HepG2 (cell line): ENCODE measurements around the gene HDLBP. TPM values are rescaled to one million over a fixed set of nuclear protein-coding genes. Genes with fewer than 3 reads are reported as not detected.
"Not testable (repeated sequence)": the region's sequence is repeated elsewhere in the genome, so short reads cannot be mapped to it uniquely, and the experiment has no call there.

Experiments used
- CEBPB ChIP-seq: IDR thresholded peaks from 2 replicates; pipeline ENCODE4 v1.6.1; 2011; ENCODE audit warnings: low read depth, low read length, improper control_type of control experiment, borderline replicate concordance
- CEBPG ChIP-seq: IDR thresholded peaks from 2 replicates; pipeline ENCODE4 v1.6.1; 2016
- FOSL2 ChIP-seq: sonication (generic); formaldehyde crosslinking; IDR thresholded peaks from 2 replicates; pipeline ENCODE4 v1.4.0; 2020; ENCODE audit warnings: missing genetic modification reagents
- FOXJ3 ChIP-seq: sonication (generic); formaldehyde crosslinking; IDR thresholded peaks from 2 replicates; pipeline ENCODE4 v1.4.0; 2020; ENCODE audit warnings: missing genetic modification reagents, mild to moderate bottlenecking, borderline replicate concordance
- GATAD2A ChIP-seq: IDR thresholded peaks from 2 replicates; pipeline ENCODE4 v1.6.1; 2016
- MAZ ChIP-seq, 2 experiments: sonication (generic) in 1 of 2; formaldehyde crosslinking in 1 of 2; IDR thresholded peaks; 2 replicates each; pipeline versions ENCODE4 v1.5.0 to v1.6.1; 2012 to 2020; ENCODE audit warnings: low read depth in 2 of 2, mild to moderate bottlenecking in 2 of 2, borderline replicate concordance in 1 of 2, improper control_type of control experiment in 1 of 2, low read length in 1 of 2, missing genetic modification reagents in 1 of 2, moderate library complexity in 1 of 2
- MTA1 ChIP-seq: sonication (generic); formaldehyde crosslinking; IDR thresholded peaks from 2 replicates; pipeline ENCODE4 v1.4.0; 2020; ENCODE audit warnings: missing genetic modification reagents, mild to moderate bottlenecking, borderline replicate concordance
- NR2C2 ChIP-seq: sonication (generic); formaldehyde crosslinking; IDR thresholded peaks from 2 replicates; pipeline ENCODE4 v1.4.0; 2020; ENCODE audit warnings: missing genetic modification reagents, mild to moderate bottlenecking, moderate library complexity, borderline replicate concordance
- POGZ ChIP-seq: sonication (generic); formaldehyde crosslinking; IDR thresholded peaks from 2 replicates; pipeline ENCODE4 v1.4.0; 2020; ENCODE audit warnings: mild to moderate bottlenecking, missing genetic modification reagents
- THAP11 ChIP-seq: IDR thresholded peaks from 2 replicates; pipeline ENCODE4 v1.6.1; 2016; ENCODE audit warnings: missing biosample characterization, missing genetic modification reagents
- ZMYM3 ChIP-seq: sonication (generic); formaldehyde crosslinking; IDR thresholded peaks from 2 replicates; pipeline ENCODE4 v1.5.1; 2020; ENCODE audit warnings: mild to moderate bottlenecking, missing genetic modification reagents
- ZNF350 ChIP-seq: sonication (generic); formaldehyde crosslinking; IDR thresholded peaks from 2 replicates; pipeline ENCODE4 v1.4.0; 2020; ENCODE audit warnings: mild to moderate bottlenecking, low read depth, missing genetic modification reagents, borderline replicate concordance
- polyA plus RNA-seq, 8 experiments: library from polyadenylated mRNA; depleted of rRNA in 3 of 8; stranded (reverse) in 7 of 8; unstranded in 1 of 8; fragments of >200 nt; fragmentation: Illumina TruSeq in 4 of 8; extraction: Trizol in 4 of 8; gene quantifications; 2 replicates each; pipeline versions ENCODE4 v1.2.1 to v1.2.3, GENCODE V29; 2011 to 2016; ENCODE audit warnings: low read depth in 4 of 8, missing spikeins in 1 of 8, mixed read lengths in 1 of 8; ENCODE audit not compliant: insufficient read depth in 1 of 8
- total RNA-seq, 5 experiments: library from RNA; depleted of rRNA; stranded (reverse); fragments of >200 nt; fragmentation: Illumina TruSeq; extraction: Trizol; gene quantifications; 2 replicates each; pipeline ENCODE4 v1.2.3, GENCODE V29; 2016; ENCODE audit warnings: low read depth in 1 of 5
- TF ChIP-seq, protein P1 (sequence below), 2 experiments: sonication (generic) in 1 of 2; formaldehyde crosslinking in 1 of 2; IDR thresholded peaks; 2 replicates each; pipeline versions ENCODE4 v1.5.1 to v1.6.1; 2011 to 2020; ENCODE audit warnings: borderline replicate concordance in 1 of 2, low read depth in 1 of 2, low read length in 1 of 2, mild to moderate bottlenecking in 1 of 2, missing genetic modification reagents in 1 of 2, moderate library complexity in 1 of 2
- TF ChIP-seq, protein P2 (sequence below): sonication (generic); formaldehyde crosslinking; IDR thresholded peaks from 2 replicates; pipeline ENCODE4 v1.5.0; 2020; ENCODE audit warnings: mild to moderate bottlenecking, missing genetic modification reagents, borderline replicate concordance
- TF ChIP-seq, protein P3 (sequence below): IDR thresholded peaks from 2 replicates; pipeline ENCODE4 v1.6.1; 2016; ENCODE audit warnings: missing compliant biosample characterization, missing genetic modification reagents, borderline replicate concordance
- TF ChIP-seq, protein P4 (sequence below): IDR thresholded peaks from 2 replicates; pipeline ENCODE4 v1.4.0; 2020; ENCODE audit warnings: mild to moderate bottlenecking, missing genetic modification reagents
- TF ChIP-seq, protein P5 (sequence below): sonication (generic); formaldehyde crosslinking; IDR thresholded peaks from 2 replicates; pipeline ENCODE4 v1.5.1; 2020; ENCODE audit warnings: mild to moderate bottlenecking, moderate library complexity, missing genetic modification reagents

Gene HDLBP
- total and polyA plus RNA-seq, 2 of the 13 experiments (the other 11 are each of a cell fraction or from before 2014, with no cell fraction given): 464 to 707 TPM

DNA sequence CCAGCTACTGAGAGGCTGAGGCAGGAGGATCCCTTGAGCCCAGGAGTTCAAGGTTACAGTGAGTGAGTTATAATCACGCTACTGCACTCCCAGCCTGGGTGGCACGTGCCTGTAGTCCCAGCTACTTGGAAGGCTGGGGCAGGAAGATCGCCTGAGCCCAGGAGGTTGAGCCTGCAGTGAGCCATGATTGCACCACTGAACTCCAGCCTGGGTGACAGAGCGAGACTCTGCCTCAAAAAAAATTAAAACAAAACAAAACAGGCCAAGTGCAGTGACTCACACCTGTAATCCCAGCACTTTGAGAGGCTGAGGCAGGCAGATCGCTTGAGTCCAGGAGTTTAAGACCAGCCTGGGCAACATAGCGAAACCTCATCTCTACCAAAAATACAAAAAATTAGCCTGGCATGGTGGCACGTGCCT lies 22.1 kb downstream of the HDLBP start (continued):
- TF ChIP-seq, protein P1, sequence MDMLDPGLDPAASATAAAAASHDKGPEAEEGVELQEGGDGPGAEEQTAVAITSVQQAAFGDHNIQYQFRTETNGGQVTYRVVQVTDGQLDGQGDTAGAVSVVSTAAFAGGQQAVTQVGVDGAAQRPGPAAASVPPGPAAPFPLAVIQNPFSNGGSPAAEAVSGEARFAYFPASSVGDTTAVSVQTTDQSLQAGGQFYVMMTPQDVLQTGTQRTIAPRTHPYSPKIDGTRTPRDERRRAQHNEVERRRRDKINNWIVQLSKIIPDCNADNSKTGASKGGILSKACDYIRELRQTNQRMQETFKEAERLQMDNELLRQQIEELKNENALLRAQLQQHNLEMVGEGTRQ (IDR thresholded peaks at IDR 0.05; ENCODE audit: low read depth, low read length): not testable (repeated sequence)
- TF ChIP-seq, protein P1 (CRISPR knock-in tag; IDR thresholded peaks at IDR 0.05; ENCODE audit: borderline replicate concordance): peak; percentile 47; the same call in 1 of the 2 replicates
- peak; percentile 49; the same call in 1 of the 2 replicates for TF ChIP-seq ZMYM3
- TF ChIP-seq, protein P2, sequence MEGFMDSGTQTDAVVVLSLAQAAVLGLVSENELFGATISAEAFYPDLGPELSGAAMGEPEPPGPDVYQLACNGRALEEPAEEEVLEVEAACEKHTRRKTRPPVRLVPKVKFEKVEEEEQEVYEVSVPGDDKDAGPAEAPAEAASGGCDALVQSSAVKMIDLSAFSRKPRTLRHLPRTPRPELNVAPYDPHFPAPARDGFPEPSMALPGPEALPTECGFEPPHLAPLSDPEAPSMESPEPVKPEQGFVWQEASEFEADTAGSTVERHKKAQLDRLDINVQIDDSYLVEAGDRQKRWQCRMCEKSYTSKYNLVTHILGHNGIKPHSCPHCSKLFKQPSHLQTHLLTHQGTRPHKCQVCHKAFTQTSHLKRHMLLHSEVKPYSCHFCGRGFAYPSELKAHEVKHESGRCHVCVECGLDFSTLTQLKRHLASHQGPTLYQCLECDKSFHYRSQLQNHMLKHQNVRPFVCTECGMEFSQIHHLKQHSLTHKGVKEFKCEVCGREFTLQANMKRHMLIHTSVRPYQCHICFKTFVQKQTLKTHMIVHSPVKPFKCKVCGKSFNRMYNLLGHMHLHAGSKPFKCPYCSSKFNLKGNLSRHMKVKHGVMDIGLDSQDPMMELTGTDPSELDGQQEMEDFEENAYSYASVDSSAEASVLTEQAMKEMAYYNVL (CRISPR knock-in tag): 0 out of 2 replicates have a peak, but pooled peaks have one; percentile 55
- TF ChIP-seq THAP11: peak; percentile 4; the same call in 1 of the 2 replicates
- peak; percentile 88 for TF ChIP-seq FOSL2
- peak; percentile 25; the same call in 1 of the 2 replicates for TF ChIP-seq NR2C2
- TF ChIP-seq POGZ (CRISPR knock-in tag): peak; percentile 59; the same call in 1 of the 2 replicates
- TF ChIP-seq, protein P3, sequence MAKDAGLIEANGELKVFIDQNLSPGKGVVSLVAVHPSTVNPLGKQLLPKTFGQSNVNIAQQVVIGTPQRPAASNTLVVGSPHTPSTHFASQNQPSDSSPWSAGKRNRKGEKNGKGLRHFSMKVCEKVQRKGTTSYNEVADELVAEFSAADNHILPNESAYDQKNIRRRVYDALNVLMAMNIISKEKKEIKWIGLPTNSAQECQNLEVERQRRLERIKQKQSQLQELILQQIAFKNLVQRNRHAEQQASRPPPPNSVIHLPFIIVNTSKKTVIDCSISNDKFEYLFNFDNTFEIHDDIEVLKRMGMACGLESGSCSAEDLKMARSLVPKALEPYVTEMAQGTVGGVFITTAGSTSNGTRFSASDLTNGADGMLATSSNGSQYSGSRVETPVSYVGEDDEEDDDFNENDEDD (CRISPR knock-in tag): 0 out of 2 replicates have a peak, but pooled peaks have one; percentile 16
- TF ChIP-seq CEBPG (CRISPR knock-in tag): peak; percentile 74
- TF ChIP-seq MAZ (IDR thresholded peaks at IDR 0.05; ENCODE audit: borderline replicate concordance, low read depth, low read length): not testable (repeated sequence)
- TF ChIP-seq MAZ (CRISPR knock-in tag; IDR thresholded peaks at IDR 0.05; ENCODE audit: low read depth): 0 out of 2 replicates have a peak, but pooled peaks have one; percentile 35
- TF ChIP-seq FOXJ3: 0 out of 2 replicates have a peak, but pooled peaks have one; percentile 21
- TF ChIP-seq, protein P4, sequence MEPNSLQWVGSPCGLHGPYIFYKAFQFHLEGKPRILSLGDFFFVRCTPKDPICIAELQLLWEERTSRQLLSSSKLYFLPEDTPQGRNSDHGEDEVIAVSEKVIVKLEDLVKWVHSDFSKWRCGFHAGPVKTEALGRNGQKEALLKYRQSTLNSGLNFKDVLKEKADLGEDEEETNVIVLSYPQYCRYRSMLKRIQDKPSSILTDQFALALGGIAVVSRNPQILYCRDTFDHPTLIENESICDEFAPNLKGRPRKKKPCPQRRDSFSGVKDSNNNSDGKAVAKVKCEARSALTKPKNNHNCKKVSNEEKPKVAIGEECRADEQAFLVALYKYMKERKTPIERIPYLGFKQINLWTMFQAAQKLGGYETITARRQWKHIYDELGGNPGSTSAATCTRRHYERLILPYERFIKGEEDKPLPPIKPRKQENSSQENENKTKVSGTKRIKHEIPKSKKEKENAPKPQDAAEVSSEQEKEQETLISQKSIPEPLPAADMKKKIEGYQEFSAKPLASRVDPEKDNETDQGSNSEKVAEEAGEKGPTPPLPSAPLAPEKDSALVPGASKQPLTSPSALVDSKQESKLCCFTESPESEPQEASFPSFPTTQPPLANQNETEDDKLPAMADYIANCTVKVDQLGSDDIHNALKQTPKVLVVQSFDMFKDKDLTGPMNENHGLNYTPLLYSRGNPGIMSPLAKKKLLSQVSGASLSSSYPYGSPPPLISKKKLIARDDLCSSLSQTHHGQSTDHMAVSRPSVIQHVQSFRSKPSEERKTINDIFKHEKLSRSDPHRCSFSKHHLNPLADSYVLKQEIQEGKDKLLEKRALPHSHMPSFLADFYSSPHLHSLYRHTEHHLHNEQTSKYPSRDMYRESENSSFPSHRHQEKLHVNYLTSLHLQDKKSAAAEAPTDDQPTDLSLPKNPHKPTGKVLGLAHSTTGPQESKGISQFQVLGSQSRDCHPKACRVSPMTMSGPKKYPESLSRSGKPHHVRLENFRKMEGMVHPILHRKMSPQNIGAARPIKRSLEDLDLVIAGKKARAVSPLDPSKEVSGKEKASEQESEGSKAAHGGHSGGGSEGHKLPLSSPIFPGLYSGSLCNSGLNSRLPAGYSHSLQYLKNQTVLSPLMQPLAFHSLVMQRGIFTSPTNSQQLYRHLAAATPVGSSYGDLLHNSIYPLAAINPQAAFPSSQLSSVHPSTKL (CRISPR knock-in tag): peak; percentile 62
- peak; percentile 73; the same call in 1 of the 2 replicates for TF ChIP-seq ZNF350 (CRISPR knock-in tag)
- TF ChIP-seq CEBPB: peak; percentile 55; the same call in 1 of the 2 replicates
- TF ChIP-seq MTA1 (CRISPR knock-in tag): peak; percentile 58; the same call in 1 of the 2 replicates
- TF ChIP-seq, protein P5, sequence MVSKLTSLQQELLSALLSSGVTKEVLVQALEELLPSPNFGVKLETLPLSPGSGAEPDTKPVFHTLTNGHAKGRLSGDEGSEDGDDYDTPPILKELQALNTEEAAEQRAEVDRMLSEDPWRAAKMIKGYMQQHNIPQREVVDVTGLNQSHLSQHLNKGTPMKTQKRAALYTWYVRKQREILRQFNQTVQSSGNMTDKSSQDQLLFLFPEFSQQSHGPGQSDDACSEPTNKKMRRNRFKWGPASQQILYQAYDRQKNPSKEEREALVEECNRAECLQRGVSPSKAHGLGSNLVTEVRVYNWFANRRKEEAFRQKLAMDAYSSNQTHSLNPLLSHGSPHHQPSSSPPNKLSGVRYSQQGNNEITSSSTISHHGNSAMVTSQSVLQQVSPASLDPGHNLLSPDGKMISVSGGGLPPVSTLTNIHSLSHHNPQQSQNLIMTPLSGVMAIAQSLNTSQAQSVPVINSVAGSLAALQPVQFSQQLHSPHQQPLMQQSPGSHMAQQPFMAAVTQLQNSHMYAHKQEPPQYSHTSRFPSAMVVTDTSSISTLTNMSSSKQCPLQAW (CRISPR knock-in tag): peak; percentile 67
- 0 out of 2 replicates have a peak, but pooled peaks have one; percentile 48 for TF ChIP-seq GATAD2A (CRISPR knock-in tag)
